Ectodermal cell (in vitro differentiated cells): Measurements from ENCODE around the gene TERT.
"Not testable (repeated sequence)": the region's sequence is repeated elsewhere in the genome, so short reads cannot be mapped to it uniquely, and the experiment has no call there.

Experiments used
- H3K27ac ChIP-seq: 2 replicates; pipeline ENCODE4 v1.7.0; 2013; ENCODE audit warnings: mild to moderate bottlenecking, low read depth, low read length; ENCODE audit not compliant: insufficient read depth, poor library complexity, severe bottlenecking
- H3K27me3 ChIP-seq: 2 replicates; pipeline ENCODE4 v1.7.0; 2013; ENCODE audit warnings: mild to moderate bottlenecking, low read length; ENCODE audit not compliant: insufficient read depth, control insufficient read depth, poor library complexity, severe bottlenecking
- H3K36me3 ChIP-seq: one replicate; pipeline ENCODE4 v1.7.0; 2013; ENCODE audit warnings: low read length; ENCODE audit not compliant: control insufficient read depth, insufficient read depth
- H3K4me1 ChIP-seq: one replicate; pipeline ENCODE4 v1.7.0; 2013; ENCODE audit warnings: low read length; ENCODE audit not compliant: control insufficient read depth, insufficient read depth
- H3K4me3 ChIP-seq: 2 replicates; pipeline ENCODE4 v1.7.0; 2013; ENCODE audit warnings: low read depth, low read length, control low read depth; ENCODE audit not compliant: insufficient read depth
- H3K9me3 ChIP-seq: 2 replicates; pipeline ENCODE4 v1.7.0; 2013; ENCODE audit warnings: mild to moderate bottlenecking, low read length, moderate library complexity; ENCODE audit not compliant: control insufficient read depth
- WGBS, 2 experiments: methylation state at CpG; one replicate each; pipeline ENCODE4 v1.1.7; 2013; ENCODE audit warnings: missing lambda C conversion rate in 2 of 2; 5-methylcytosine and 5-hydroxymethylcytosine counted together

Gene TERT

DNA sequence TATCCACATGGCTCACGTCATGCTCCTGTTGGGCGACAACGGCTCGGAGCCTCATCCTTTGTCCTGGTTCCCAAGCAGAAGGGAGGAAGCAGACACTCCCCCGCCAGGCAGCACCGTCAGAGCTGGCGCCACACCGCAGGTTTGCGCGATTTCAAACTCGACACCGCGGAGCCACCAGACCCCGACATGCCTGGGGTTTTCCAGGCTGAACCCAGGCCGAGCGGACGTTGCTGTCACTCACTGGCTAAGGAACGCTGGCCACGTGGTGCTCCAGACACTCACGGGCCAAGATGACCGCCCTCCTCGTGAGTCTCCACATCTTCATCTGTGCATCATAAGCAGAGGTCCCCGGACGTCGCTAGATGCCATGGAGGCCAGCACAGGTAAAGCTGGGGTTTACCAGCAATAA, 9.0 kb downstream of the TERT start:
- Histone ChIP-seq H3K4me1 (no peaks in the 10 kb centered on the region), H3K36me3 (no peaks in the 10 kb centered on the region), H3K27ac (no peak overlapping the region), H3K27me3 (no peaks in the 10 kb centered on the region), H3K9me3 (no peaks in the 10 kb centered on the region), H3K4me3 (no peak overlapping the region)
- 95 to 96% methylated on average over 25 of the region's 25 CpGs for WGBS, 2 experiments

DNA sequence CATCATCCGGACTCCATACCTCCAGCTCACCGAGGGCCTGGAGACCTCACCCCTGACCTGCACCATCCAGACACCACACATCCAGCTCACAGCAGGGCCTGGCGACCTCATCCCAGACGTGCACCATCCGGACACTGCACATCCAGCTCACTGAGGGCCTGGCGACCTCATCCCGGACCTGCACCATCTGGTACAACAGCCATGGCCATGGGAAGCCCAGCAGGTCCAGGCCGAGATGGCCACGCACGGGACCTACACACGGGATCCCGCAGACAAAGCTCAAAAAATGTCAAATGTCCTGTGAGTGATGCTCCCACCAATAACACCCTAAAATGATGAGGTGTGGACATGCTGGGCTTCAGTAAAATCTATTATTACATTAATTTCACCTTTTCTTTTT, 9.7 kb downstream of the TERT start:
- Histone ChIP-seq H3K27ac (no peak overlapping the region), H3K9me3 (no peaks in the 10 kb centered on the region), H3K27me3 (no peaks in the 10 kb centered on the region), H3K4me1 (no peaks in the 10 kb centered on the region), H3K36me3 (no peaks in the 10 kb centered on the region), H3K4me3 (no peak overlapping the region)
- 95 to 96% methylated on average over 10 of the region's 12 CpGs for WGBS, 2 experiments

DNA sequence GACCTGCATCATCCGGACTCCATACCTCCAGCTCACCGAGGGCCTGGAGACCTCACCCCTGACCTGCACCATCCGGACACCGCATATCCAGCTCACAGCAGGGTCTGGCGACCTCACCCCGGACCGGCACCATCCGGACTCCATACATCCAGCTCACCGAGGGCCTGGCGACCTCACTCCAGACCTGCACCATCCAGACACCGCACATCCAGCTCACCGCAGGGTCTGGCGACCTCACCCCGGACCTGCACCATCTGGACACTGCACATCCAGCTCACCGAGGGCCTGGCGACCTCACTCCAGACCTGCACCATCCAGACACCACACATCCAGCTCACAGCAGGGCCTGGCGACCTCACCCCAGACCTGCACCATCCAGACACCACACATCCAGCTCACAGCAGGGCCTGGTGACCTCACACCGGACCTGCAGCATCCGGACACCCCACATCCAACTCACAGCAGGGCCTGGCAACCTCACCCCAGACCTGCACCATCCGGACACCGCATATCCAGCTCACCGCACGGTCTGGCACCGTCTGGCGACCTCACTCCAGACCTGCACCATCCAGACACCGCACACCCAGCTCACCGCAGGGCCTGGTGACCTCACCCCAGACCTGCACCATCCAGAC, 10.4 kb downstream of the TERT start:
- WGBS, 2 experiments, result 90 to 92% methylated on average over 27 of the region's 27 CpGs
- H3K36me3 ChIP-seq, H3K27me3 ChIP-seq, H3K4me1 ChIP-seq, H3K9me3 ChIP-seq, H3K4me3 ChIP-seq, H3K27ac ChIP-seq: not testable (repeated sequence)

DNA sequence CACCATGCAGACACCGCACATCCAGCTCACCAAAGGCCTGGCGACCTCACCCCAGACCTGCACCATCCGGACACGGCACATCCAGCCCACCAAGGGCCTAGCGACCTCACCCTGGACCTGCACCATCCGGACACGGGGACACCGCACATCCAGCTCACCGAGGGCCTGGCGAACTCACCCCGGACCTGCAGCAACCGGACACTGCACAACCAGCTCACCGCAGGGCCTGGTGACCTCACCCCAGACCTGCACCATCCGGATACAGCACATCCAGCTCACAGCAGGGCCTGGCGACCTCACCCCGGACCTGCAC, 11.2 kb downstream of the TERT start:
- H3K4me1 ChIP-seq, H3K4me3 ChIP-seq, H3K9me3 ChIP-seq, H3K36me3 ChIP-seq, H3K27ac ChIP-seq, H3K27me3 ChIP-seq: not testable (repeated sequence)
- WGBS, 2 experiments, result 90 to 91% methylated on average over 16 of the region's 16 CpGs

DNA sequence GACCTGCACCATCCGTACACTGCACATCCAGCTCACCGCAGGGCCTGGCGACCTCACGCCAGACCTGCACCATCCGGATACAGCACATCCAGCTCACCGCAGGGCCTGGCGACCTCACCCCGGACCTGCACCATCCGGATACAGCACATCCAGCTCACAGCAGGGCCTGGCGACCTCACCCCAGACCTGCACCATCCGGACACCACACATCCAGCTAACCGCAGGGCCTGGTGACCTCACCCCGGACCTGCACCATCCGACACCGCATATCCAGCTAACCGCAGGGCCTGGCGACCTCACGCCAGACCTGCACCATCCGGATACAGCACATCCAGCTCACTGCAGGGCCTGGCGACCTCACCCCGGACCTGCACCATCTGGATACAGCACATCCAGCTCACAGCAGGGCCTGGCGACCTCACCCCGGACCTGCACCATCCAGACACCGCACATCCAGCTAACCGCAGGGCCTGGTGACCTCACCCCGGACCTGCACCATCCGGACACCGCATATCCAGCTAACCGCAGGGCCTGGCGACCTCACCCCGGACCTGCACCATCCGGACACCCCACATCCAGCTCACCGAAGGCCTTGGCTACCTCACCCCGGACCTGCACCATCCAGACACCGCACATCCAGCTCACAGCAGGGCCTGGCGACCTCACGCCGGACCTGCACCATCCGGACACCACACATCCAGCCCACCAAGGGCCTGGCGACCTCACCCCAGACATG, 11.7 kb downstream of the TERT start:
- not testable (repeated sequence) for H3K27me3 ChIP-seq, H3K4me3 ChIP-seq, H3K4me1 ChIP-seq, H3K27ac ChIP-seq, H3K36me3 ChIP-seq, H3K9me3 ChIP-seq
- 95% methylated on average over 40 of the region's 40 CpGs for WGBS, 2 experiments

DNA sequence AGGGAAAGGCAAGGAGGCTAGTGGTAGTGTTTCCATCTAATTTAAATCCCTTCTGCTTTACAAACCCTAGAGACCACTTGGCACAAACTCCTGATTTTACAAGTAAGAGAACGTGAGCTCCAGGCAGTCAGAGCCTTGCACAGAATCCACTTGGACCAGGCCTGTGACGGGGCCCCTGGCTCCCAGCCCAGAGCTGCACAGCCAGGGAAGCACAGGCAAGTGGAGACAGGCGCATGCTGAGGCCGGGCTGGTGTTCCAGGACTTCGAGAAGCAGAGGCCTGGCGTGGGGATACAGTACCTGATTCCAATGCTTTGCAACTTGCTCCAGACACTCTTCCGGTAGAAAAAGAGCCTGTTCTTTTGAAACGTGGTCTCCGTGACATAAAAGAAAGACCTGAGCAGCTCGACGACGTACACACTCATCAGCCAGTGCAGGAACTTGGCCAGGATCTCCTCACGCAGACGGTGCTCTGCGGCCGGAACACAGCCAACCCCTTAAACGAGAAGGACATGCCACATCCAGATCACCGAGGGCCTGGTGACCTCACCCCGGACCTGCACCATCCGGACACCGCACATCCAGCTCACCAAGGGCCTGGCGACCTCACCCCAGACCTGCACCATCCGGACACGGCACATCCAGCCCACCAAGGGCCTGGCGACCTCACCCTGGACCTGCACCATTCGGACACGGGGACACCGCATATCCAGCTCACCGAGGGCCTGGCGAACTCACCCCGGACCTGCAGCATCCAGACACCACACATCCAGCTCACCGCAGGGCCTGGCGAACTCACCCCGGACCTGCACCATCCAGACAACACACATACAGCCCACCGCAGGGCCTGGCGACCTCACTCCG, 12.5 kb downstream of the TERT start:
- no peaks in the 10 kb centered on the region for H3K4me1 ChIP-seq
- no peaks in the 10 kb centered on the region for H3K36me3 ChIP-seq
- H3K27me3 ChIP-seq, result no peaks in the 10 kb centered on the region
- H3K27ac ChIP-seq, result no peak overlapping the region
- no peaks in the 10 kb centered on the region for H3K9me3 ChIP-seq
- H3K4me3 ChIP-seq, result no peak overlapping the region
- 91 to 93% methylated on average over 37 of the region's 37 CpGs for WGBS, 2 experiments

DNA sequence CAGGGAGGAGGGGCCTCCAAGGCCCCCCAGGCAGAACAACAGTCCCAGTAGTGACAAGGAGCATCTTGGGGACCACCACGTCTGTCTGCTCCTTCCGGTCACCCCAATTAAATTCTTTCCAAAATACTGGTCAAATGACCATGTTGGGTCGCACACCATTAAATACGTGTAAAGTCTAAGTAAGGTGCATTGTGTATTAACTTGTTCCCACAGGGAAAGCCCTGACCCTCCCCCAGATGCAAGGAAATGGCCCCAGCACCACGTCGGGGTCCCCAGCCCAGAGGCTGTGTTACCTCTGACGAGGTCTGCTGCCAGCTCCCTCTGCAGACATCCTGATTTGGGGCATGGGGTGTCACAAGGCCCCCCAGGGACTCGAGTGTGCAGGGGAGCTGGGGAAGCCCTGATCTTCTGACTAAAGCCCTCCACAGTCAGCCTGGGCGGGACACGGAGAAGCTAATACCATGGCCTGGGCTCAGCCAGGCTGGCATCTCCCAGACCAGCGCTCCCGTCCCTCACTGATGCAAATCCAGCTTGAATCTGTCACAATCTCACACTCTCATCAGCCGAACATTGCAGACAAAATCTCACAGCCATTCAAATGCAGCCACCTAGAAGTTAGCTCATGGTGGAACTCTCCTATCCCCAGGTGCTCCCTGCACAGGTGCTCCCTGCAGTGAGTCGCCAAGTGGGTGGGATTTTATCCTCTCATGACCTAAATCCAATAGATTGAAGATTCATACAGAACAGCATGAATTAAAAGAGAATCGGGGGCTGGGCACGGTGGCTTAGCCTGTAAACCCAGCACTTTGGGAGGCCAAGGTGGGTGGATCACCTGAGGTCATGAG, 13.6 kb downstream of the TERT start:
- no peaks in the 10 kb centered on the region for H3K4me1 ChIP-seq
- H3K4me3 ChIP-seq, result no peak overlapping the region
- H3K27me3 ChIP-seq, result no peaks in the 10 kb centered on the region
- no peak overlapping the region for H3K27ac ChIP-seq
- 92 to 93% methylated on average over 16 of the region's 16 CpGs for WGBS, 2 experiments
- H3K9me3 ChIP-seq, result no peaks in the 10 kb centered on the region
- no peaks in the 10 kb centered on the region for H3K36me3 ChIP-seq

DNA sequence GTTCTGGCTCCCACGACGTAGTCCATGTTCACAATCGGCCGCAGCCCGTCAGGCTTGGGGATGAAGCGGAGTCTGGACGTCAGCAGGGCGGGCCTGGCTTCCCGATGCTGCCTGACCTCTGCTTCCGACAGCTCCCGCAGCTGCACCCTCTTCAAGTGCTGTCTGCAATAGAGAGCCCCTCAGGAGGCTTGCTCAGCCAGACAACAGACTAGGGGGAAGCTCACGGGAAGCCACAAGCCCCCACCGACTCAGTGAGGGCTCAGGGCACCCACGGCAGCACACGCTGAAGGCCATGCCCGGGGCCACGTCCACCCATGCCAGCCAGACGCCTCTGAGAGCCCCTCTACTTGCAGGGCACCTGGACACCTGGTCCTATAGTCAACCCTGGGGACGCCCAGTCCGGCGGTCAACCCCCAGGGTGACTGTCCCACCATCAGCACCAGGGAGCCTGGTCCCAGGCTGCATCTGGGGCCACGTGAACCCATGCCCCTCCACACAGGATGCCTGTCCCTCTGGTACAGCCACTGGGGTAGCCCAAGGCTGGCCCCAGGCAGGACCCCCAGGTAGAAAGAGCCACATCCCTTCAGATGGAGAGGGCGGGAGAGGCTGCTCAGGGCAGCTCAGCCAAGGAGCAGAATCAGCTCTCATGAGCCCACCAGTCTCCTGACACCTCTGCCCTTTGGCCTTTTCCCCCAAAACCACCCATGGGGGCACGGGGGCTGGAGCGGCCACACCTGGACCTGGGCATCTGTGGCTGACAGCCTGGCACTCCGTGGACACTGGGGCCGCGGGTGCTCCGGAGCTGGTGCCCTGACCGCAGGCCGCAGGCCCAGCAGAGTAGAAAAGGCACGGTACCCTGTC, 14.5 kb downstream of the TERT start:
- H3K4me1 ChIP-seq, result no peaks in the 10 kb centered on the region
- H3K27me3 ChIP-seq, result no peaks in the 10 kb centered on the region
- H3K27ac ChIP-seq, result no peak overlapping the region
- H3K36me3 ChIP-seq, result no peaks in the 10 kb centered on the region
- 95% methylated on average over 32 of the region's 32 CpGs for WGBS, 2 experiments
- no peak overlapping the region for H3K4me3 ChIP-seq
- H3K9me3 ChIP-seq, result no peaks in the 10 kb centered on the region

DNA sequence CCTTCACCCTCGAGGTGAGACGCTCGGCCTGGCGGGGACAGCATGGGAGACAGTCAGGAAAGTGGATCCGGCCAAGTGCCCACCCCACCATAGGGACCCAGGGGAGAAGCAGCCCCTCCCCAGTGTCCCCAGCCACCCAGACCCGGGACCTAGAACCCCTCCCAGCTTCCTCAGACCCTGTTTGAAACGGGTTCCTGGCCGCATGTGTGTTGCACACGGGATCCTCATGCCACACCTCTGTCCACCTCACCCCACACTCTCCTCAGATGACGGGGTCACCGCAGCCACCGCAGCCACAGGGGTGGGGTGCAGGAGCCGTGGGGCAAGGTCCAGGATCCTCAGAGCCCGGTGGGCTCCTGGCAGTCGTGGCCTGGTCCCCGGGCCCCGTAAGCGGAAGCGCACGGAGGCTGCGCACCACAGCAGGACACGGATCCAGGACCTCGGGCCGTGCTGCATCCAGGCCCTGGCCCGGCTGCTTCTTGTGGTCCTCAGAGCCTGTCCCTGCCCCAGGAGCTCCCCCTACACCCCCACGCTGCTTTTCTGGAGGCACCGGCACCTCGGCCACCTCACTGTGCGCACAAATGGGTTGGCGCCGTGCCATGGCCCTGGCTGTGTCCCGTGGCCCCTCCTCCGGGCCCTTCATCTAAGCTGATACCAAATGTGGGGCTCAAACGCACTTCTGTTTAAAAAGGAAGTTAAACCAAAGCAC, 15.3 kb downstream of the TERT start:
- H3K27me3 ChIP-seq, result no peaks in the 10 kb centered on the region
- no peak overlapping the region for H3K27ac ChIP-seq
- H3K9me3 ChIP-seq, result no peaks in the 10 kb centered on the region
- H3K36me3 ChIP-seq, result no peaks in the 10 kb centered on the region
- no peaks in the 10 kb centered on the region for H3K4me1 ChIP-seq
- WGBS, 2 experiments, result 95% methylated on average over 34 of the region's 34 CpGs
- H3K4me3 ChIP-seq, result no peak overlapping the region
